NCI-H774 (cell line): ENCODE results near the gene PPEF1.

ENCODE experiments used
- DNase-seq: peaks from one replicate; lab custom pipeline; 2025; lab: John Stamatoyannopoulos, UW

PPEF1 gene, protein sequence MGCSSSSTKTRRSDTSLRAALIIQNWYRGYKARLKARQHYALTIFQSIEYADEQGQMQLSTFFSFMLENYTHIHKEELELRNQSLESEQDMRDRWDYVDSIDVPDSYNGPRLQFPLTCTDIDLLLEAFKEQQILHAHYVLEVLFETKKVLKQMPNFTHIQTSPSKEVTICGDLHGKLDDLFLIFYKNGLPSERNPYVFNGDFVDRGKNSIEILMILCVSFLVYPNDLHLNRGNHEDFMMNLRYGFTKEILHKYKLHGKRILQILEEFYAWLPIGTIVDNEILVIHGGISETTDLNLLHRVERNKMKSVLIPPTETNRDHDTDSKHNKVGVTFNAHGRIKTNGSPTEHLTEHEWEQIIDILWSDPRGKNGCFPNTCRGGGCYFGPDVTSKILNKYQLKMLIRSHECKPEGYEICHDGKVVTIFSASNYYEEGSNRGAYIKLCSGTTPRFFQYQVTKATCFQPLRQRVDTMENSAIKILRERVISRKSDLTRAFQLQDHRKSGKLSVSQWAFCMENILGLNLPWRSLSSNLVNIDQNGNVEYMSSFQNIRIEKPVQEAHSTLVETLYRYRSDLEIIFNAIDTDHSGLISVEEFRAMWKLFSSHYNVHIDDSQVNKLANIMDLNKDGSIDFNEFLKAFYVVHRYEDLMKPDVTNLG

DNA sequence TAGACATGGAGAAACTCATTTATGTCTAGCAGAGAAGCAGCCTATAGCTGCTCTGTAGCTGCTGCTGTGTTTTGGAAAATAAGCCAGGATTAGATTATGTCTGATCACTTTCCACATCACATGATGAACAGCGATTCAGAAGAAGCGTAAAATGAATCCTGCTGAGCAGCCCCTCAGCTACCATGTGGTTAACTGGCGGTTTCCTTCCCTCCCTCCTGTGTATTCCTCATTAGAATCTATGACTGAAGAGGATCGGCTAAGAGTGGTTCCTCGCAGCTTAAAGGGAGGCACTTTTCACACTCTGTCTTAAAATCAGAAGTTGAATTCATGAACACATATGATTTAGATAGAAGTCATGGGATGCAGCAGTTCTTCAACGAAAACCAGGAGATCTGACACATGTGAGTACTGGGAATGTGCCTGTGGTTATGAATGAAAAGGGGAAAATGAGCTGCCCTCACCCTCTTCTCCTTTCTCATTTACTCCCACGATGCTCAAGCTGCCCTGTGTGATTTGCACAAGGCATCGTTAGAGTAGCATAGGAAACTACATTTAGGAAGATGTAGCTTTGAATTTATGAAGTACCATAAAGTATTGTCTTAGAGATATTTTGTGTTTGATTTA lies at the start of gene PPEF1:
PPEF1 (plus strand) TSS at position 220 of the 624 bp plus-strand sequence; CDS start at position 356, 136 bp downstream.
- no peak for DNase-seq

DNA sequence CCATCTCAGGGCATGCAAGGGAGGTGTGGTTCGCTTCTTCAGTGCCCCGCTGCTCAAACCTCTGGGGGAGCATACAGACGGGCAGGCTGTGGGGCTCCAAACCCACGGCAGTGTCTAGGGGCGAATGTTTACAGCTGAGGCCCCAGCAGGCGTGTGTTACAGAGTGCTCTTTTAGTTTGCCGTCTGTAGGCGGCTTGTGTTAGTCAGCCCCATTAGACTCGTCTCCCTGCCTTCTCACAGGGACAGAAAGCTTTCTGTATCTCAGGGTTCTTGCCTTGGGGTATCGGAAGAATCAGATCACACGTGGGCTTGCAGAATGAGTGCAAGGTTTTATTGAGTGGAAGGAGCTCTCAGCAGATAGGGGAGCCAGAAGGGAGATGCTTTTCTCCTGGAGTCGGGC lies 46.2 kb upstream of the PPEF1 start:
- DNase-seq = no peak

DNA sequence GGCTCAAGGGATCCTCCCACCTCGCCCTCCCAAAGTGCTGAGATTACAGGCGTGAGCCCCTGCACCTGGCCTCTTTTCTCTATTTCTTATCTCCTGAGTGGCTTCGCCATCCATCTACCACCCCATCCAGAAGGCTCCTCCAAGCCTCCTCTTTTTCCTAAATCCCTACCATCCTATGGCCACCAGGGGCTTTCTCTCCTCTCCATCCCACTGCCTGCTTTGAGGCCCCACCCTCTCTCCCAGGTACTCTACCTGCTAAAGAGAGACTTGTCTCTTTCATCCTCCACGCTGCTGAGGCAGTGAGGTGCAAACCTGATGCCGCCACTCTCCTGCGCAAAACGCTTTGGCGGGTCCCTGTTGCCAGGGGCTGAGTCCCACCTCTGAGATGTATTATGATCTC lies 42.5 kb upstream of the PPEF1 start:
- no peak for DNase-seq

DNA sequence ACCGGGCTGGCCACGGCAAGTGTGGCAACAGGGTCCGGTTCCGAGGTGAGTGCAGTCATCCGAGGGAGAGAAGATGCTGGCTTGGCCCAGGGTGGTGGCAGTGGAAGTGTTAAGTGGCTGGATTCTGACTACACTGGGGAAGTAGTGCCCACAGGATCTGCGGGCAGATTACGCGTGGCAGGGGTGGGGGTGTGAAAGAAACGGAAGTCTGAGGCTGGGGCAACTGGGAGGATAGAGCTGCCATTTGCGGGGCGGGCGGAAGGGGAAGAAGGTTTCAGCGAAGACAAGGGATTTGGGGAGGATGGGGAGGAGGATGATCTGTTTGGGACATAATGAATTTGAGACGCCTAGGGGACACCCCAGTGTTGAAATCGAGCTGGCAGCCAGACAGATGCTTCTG lies 40.8 kb upstream of the PPEF1 start:
- DNase-seq = no peak

DNA sequence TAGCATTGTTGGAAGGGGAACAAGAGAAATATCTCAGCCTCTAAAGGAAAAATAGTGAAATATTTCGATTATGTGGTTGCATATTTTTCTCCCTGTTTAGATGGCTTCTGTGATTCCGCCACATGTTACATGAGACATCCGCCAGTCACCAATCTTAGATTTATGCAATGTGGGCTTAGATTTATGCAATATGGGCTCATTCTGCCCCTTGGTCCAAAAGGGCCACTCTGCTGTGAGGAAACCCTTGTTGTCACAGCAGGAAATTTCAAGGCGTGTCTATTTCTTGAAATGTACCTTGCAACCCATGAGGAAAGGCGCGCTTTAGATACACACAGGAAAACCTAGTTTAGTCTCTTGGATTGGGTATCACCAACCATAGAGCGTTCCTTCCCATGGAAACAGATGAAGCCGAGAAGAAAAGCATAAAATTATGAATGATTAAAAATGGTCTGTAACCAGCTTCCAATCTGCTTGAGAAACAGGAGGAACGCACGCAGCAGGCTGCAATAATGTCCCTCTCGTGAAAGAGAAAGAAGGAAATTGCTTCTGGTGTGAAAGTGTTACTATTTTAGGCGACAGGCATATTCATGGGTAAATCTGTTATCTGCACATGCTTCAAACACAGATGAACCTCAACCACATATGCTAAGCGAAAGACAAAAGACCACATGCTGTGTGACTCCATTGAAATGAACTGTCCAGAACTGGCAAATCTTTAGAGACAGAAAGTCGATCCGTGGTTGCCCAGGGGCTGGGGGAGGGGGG lies 39.2 kb upstream of the PPEF1 start:
- no peak for DNase-seq

DNA sequence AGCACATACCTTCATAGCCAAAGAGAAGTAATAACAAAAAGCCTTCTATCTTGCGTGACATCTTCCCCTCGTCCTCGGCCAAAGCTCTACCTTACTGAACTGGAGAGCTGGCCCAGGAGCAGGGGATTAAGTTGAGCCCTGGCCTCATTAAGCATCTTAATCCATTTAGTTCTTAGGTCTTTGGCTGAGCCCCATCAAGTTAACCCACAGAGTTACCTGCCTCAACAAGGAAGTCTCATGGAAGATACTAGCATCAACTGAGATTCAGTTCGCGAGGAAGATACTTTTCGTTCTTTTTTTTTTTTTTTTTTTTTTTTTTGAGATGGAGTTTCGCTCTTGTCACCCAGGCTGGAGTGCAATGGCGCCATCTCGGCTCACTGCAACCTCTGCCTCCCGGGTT lies 35.4 kb upstream of the PPEF1 start, which contains the start of gene RS1:
RS1 (minus strand) TSS at position 101 of the 400 bp plus-strand sequence; CDS start at position 61, 40 bp downstream.
- DNase-seq = no peak

DNA sequence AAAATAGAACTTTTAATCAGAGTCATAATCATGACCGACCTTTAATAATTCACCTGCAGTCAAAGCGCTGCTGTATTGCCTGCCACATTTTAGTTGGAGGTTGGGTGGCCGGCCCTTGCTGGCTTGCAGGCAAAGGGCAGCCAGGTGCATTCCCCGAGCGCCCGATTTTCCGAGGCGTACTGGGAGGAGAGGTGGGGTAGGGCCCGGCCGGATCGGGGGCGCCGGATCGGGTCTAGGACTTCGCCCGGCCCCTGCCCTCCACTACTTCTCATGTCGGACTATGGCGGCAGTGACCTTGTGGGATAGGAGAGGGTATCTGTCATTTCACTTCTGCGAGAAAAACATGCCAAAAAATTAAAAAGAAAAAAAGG lies 33.0 kb upstream of the PPEF1 start:
- DNase-seq = no peak

DNA sequence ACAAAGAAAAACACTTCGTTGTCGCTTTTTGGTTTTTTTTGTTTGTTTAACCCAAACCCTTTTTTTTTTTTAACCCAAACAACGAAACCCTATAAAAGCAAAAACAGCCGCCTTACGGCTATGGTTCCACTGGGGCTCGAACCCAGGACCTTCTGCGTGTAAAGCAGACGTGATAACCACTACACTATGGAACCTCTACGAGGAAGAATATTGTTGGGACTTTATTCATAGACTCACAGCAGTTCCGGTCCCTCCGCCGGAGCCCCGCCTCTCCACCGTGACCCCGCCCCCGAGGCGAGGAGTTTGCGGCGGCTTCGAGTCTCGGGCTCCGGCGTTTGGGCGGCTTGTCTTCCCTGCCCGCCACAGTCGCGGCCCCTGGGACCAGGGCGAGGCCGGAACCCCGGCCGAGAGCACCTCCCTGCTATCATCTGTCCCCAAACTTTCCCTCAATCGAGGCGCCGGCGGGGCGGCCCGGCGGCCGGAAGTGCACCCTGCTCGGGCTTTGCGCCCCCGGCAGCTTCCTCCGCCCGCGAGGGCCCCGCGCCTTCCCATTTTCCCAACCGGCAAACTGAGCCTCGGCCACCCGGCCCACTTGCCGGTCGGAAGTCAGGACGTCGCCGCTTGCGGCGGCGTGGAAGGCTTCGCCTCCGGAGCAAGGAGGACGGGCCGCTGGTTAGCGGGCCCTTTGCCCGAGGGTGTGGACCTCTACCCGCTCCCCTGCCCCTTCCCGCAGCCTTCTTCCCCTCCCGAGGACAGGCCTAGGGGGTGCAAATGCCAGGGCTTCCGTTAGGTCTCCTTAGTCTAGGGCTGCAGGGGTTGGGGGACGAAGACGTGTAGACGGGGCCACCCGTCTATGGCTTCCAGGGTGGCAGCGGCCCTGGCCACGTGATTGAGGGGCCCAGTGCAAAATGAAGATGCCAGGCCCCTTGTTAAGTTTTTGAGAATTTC lies 32.4 kb upstream of the PPEF1 start:
- peak; percentile 30 for DNase-seq

DNA sequence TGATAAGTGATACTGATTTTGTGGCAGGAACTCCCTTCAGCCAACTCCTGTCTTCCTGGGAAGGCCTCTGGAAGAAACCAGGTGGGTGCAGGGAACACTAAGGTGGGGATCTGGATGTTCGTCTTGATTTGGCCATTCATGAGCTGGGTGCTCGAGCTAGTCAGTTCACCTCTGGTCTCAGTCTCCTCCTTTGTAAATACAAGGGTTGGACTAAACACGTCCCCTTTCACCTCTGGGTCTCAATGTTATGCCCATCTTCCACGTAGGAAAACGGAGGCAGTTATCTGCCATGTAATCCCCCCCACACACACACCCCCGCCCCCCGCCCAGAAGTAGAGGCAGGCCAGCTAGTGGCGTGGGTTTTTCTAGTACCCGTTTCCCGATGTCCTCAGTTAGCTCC lies 31.4 kb upstream of the PPEF1 start:
- no peak for DNase-seq

DNA sequence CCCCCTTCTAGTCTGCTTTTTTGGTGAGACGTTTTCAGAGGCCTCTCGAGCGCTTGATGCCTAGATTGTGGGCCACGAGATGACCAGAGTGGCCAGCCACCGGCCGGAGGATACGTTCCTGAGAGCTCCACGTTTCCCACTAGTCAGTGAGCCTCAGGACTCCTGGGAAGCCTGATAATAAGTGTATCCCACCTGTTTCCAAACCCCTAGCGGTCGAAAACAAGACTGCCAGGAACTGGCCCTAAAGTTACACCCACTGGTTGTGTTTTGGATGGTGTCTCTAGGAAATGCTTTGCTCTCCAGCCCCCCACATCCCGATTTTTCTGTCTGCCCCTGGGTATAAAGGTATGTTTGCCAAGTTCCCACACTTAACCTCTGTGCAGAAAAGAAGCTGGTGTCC lies 31.0 kb upstream of the PPEF1 start:
- no peak for DNase-seq

DNA sequence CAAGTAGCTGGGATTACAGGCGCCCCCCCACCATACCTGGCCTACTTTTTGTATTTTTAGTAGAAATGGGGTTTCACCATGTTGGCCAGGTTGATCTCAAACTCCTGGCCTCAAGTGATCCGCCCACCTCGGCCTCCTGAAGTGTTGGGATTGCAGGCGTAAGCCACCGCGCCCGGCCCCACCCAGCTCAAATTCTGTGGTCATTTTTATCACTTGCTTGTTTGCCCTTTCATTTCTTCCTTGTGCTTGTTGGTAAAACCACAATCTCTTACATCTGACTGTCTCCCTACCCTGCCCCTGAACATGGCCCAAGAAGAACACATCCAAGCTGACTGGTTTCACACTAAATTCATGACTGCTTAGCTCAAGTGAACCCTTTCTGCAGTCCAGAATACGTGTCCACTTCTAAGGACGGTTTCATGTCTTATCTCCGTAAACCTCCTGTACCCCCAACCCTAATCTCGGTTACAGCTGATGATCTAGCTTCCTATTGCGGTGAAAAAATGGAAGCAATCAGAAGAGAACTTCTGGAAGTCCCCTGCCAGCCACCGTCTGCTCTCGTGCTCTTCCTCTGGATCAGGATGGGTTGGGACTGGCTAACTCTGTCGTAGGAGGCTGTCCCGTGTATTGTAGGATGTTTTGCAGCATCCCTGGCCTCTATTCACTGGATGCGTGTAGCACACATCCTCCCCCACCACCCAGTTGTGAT lies 30.1 kb upstream of the PPEF1 start:
- DNase-seq = no peak

DNA sequence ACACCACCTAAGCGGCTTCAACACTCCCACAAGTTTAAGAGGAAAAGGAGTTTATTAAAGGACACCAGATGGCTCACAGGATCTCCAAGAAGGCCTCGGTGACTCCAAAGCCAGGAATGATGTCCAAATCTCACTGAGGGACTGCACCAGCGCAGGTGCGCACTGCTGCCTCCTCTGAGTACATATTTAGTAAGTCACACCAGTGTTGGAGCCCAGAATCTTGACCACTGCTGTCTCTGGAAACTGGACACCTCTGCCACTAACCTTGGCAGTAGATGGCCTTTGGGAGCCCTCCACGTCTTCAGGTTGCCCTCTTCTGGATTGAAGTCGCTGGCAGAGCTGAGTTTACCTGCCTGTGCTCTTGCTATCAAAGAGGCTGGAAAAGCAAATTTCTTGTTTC lies 25.4 kb upstream of the PPEF1 start:
- DNase-seq = no peak

DNA sequence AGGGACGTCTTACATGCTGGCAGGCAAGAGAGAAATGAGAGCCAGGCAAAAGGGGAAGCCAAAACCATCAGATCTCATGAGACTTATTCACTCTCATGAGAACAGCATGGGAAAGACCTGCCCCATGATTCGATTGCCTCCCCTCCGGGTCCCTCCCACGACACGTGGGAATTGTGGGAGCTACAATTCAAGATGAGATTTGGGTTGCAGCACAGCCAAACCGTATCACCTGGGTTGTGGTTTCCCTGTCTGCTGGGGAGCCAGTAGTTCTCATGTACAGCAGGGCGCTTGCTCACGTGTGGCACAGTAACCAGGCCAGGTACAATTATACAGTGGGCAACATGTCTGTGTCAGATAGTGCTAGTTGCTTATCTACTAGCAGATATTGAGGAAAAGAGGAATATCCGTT lies 24.5 kb upstream of the PPEF1 start:
- DNase-seq = no peak

DNA sequence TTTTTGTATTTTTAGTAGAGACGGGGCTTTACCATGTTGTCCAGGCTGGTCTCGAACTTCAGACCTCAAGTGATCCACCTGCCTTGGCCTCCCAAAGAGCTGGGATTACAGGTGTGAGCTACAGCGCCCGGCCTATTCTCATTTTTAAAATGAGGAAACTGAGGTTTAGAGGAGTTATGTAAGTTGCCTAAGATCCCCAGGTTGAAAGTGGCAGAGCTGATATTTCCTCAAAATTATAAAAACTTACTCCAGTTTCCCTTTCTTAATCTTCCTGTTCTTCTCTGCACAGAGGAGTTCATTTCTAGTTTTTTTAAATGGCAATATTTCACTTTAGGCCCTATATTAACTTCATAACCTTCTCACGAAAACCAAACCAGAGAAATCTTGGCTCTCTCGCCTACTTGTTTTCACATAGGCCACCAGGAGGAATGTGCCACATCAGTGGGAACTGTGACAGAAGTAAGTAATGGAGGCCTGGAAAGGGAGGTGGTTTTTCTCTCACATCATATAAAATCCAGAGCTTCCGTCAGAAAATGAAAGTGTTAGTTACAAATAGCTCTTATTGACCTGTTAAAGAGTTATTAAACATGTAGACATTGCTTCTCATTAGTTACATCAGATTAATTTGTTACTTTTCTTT lies 19.5 kb upstream of the PPEF1 start:
- no peak for DNase-seq

DNA sequence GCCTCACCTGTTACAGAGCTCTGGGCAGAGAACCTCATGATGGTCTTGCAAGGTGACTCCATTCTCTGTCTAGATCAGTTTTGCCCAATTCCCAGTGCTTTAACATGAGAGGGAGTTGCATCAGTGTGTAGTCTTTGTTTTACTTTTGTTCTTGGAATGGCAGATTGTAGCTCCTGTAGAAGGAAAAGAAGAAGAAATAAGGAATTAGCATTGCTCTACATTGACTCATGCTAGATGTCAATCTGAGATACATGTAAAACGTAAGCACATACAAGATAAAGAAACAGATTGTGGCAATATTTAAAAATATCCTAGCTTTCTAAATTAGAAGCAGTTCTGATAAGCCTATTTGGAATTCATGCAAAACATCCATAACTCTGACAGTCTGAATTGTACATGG lies 16.0 kb upstream of the PPEF1 start:
- no peak for DNase-seq

DNA sequence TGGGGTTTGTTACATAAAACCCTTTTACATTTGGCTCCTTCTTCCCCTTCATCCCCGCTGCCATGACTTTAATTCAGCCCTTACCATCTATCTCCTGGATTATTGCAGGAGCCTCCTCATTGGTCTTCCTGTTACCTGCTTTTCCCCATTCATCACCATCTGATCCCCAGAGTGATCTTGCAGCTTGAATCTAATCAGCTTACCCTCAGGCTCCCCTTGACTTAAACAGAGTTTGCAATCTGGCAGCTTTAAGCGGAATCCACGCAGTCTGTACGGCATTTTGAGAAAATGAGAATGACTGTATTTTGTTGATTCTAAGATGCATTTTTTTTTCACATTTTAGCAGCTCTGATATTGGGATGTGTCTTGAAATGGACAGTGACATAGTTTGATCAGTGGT lies 14.9 kb upstream of the PPEF1 start:
- DNase-seq = no peak

DNA sequence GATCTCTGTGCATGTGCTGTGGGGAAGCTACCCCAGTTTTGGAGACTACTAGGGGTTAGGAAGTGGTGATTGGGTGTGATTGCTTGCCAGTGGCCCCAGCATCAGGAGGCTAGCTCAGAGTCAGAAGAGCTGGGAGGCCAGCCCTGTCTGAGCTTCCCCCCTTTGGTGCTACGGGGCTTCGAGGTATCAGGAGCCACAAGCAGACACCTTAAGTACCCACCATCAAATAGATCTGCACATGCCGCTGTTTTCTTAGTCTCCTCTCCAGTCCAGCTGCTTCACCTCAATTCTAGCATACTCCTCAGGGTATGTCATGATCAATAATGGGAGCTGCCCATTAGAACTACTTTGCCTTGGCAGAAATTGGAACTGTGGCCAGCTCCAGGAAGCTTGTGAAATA lies 10.8 kb upstream of the PPEF1 start:
- DNase-seq = no peak

DNA sequence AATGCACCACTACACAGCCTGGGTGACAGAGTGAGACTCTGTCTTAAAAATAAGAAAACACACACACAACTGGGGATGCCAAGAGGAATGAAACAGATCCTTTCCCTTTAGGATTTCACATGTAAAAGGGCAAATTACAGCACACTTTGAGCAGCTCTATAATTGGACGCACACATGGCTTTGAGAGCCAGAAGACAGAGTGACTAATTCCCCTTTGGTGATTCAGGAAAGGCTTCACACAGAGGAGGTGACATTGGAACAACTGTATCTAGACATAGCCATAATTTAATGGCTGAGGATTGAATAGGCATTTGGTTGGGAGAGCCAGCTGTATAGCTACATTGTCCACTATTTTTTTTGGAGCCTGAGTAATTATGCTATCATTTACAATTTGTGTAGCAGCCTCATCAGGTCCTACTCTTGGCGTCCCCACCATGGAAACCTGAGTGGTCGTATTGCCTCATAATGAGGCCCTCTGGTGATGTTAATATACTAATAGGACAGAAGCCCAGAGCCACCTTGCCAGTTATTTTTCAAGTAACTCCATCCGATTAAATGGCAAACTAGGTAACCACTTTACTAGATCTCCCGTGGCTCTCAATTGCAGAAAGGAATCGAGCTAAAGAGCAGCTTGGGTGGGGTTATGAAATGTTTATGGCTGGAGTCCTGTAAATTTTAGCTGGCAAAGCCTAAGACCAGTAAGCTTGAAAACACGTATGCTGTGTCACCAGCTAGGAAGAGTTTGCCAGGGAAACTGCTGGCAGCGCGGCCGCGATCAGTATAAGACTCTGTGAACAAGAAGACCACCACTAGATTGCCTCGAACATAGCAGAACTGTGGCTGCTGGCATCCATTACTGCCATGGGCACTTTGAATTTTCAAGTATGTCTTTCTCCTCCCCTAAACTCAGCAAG lies 8.5 kb upstream of the PPEF1 start:
- no peak for DNase-seq
